CD4-positive, alpha-beta T cell (primary cell): ENCODE results near the gene SREK1IP1. TPM values are rescaled to one million over a fixed set of nuclear protein-coding genes. Genes with fewer than 3 reads are reported as not detected.

Experiments
- ATAC-seq: fragments of 200-7000 bp; cut with Tn5 transposase; one replicate; pipeline ENCODE4 v1.10.0; 2022; ENCODE audit warnings: mild to moderate bottlenecking; ENCODE audit not compliant: poor library complexity
- CTCF ChIA-PET: fragments of 350-600 bp; sonication (Branson Sonifier 250); formaldehyde crosslinking; loops from one replicate; lab custom pipeline; 2021; ENCODE audit warnings: antibody characterized with exemption, inconsistent platforms; lab: Charles Lee
- POLR2A ChIA-PET: fragments of 350-600 bp; sonication (Branson Sonifier 250); formaldehyde crosslinking; loops from one replicate; lab custom pipeline; 2021; ENCODE audit warnings: antibody characterized with exemption, inconsistent platforms; lab: Charles Lee
- DNase-seq, 14 experiments: peaks; one replicate each; pipeline ENCODE4 v3.0.0-alpha.2; 2013 to 2020; ENCODE audit warnings: mixed read lengths in 2 of 14
- H3K27ac ChIP-seq, 2 donors: one replicate each; pipeline versions ENCODE4 v1.5.1 to v1.7.0; 2013; ENCODE audit warnings: low read length in 2 of 2, low read depth in 1 of 2, mild to moderate bottlenecking in 1 of 2
- H3K27me3 ChIP-seq, 2 experiments: 1 replicate in 1 of 2; 2 replicates in 1 of 2; pipeline versions ENCODE4 v1.6.1 to v1.7.0; 2013; ENCODE audit warnings: low read length in 2 of 2, control low read depth in 1 of 2, mild to moderate bottlenecking in 1 of 2, moderate library complexity in 1 of 2; ENCODE audit not compliant: insufficient read depth in 2 of 2, control insufficient read depth in 1 of 2
- H3K36me3 ChIP-seq: one replicate; pipeline ENCODE4 v1.6.1; 2013; ENCODE audit warnings: low read length, control low read depth; ENCODE audit not compliant: insufficient read depth
- H3K4me1 ChIP-seq: one replicate; pipeline ENCODE4 v1.6.1; 2013; ENCODE audit warnings: low read length, control low read depth; ENCODE audit not compliant: insufficient read depth
- H3K4me3 ChIP-seq: one replicate; pipeline ENCODE4 v1.5.1; 2013; ENCODE audit warnings: mild to moderate bottlenecking, low read length, moderate library complexity
- H3K9me3 ChIP-seq, 2 experiments: 1 replicate in 1 of 2; 2 replicates in 1 of 2; pipeline versions ENCODE4 v1.6.1 to v1.7.0; 2013; ENCODE audit warnings: low read length in 2 of 2, mild to moderate bottlenecking in 2 of 2, control low read depth in 1 of 2, moderate library complexity in 1 of 2; ENCODE audit not compliant: control insufficient read depth in 1 of 2, insufficient read depth in 1 of 2
- H3K27ac Mint-ChIP-seq: one replicate; pipeline ENCODE4 v1.8.0; 2020; ENCODE audit warnings: mixed read lengths
- H3K27me3 Mint-ChIP-seq: one replicate; pipeline ENCODE4 v1.8.0; 2021; ENCODE audit warnings: mixed read lengths
- H3K36me3 Mint-ChIP-seq: one replicate; pipeline ENCODE4 v1.8.0; 2021; ENCODE audit warnings: low read depth, mixed read lengths
- H3K4me1 Mint-ChIP-seq: one replicate; pipeline ENCODE4 v1.8.0; 2021; ENCODE audit warnings: low read depth, mixed read lengths
- H3K4me3 Mint-ChIP-seq: one replicate; pipeline ENCODE4 v1.8.0; 2020; ENCODE audit warnings: mild to moderate bottlenecking, mixed read lengths
- H3K9me3 Mint-ChIP-seq: one replicate; pipeline ENCODE4 v1.8.0; 2020; ENCODE audit warnings: mixed read lengths
- intact Hi-C, 2 experiments: fragments of 100-400 bp; cut with DNase I in 1 of 2; cut with micrococcal nuclease in 1 of 2; formaldehyde crosslinking; loops; one replicate each; pipeline versions ENCODE4 v1.15.1 to v1.9.0; 2023 to 2025; cut with DNase I, micrococcal nuclease
- polyA plus RNA-seq, 2 donors: library from polyadenylated mRNA; unstranded; fragments of 120-200 nt; gene quantifications; one replicate each; pipeline ENCODE4 v1.2.1, GENCODE V29; 2013
- total RNA-seq, 174 experiments: library from RNA in 2 of 174; stranded (reverse) in 2 of 174; gene quantifications; one replicate each; pipeline ENCODE4 v1.2.3 and lab custom pipeline; 2021 to 2026
- TF ChIP-seq, protein P1 (sequence below): fragments of 200-600 bp; IDR thresholded peaks from one replicate; pipeline ENCODE4 v1.8.0; 2022; ENCODE audit warnings: antibody characterized with exemption, mild to moderate bottlenecking

SREK1IP1 gene
- 10 to 100 TPM; 18.4 to 21.4 TPM for total RNA-seq
- 13.6 TPM for polyA plus RNA-seq (2013, experiment 1 of 2)
- polyA plus RNA-seq (2013, experiment 2 of 2): 12.5 TPM
- total RNA-seq (lab: John Stamatoyannopoulos, UW): 25.2 to 89.4 (median 52.5) reads per million in 172 experiments

DNA sequence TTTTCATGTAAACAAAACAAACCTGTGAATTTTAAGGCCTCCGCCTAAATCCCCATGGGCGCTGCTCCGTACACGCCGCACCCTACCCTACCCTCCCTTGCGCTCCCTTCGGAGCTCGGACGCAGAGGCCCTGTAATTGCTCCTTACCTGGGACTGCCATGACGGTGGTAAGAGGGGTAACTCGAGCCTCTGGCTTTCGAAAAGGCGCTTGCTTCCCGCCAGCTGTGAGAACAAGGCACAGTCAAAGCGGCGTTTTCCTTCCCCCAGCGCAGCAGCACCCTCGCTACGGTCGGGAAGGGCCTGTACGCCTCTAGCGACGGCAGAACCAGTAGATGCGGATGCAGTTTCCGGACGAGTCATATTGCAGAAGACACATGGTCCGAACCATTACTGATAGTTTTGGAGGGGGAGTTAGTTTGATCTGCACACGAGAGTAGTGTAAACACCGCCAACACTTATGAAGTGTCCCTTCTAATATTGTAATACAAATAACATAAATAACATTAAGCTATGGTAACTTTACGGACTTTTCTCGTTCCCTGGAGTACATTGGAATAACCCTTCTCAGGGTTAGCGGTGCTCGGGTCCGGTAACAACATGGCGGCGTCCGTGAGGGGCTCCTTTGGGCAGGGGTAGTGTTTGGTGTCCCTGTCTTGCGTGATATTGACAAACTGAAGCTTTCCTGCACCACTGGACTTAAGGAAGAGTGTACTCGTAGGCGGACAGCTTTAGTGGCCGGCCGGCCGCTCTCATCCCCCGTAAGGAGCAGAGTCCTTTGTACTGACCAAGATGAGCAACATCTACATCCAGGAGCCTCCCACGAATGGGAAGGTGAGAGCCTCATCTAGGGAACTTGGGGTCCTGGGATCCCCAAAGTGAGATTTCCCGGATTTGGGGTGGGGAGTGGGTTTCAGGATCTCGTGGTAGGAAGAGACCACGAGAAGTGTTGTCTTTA lies at the start of gene SREK1IP1, which contains the start of gene CWC27:
SREK1IP1 (minus strand) TSS at position 334 of the 955 bp plus-strand sequence; CDS start at position 160, 174 bp downstream.
CWC27 (plus strand) TSS at position 573 of the 955 bp plus-strand sequence; CDS start at position 790, 217 bp downstream.
- Mint-ChIP-seq H3K9me3 (no peaks in the 10 kb centered on the region), H3K4me3 (peak within 1 kb of the TSS; percentile 96), H3K27me3 (no peaks in the 10 kb centered on the region), H3K27ac (peak within 1 kb of the TSS; percentile 89), H3K36me3 (peaks cover 26% of the 10 kb centered on the region), H3K4me1 (peaks cover 82% of the 10 kb centered on the region)
- POLR2A ChIA-PET: interaction anchor here (0.6 to 3.3 kb wide), 9 partner anchors 8 to 842 kb away, joined by 3 to 29 read pairs (median 3); partner anchors contain the start of genes ADAMTS6, CENPK and PPWD1
- no peaks in the 10 kb centered on the region for H3K27me3 ChIP-seq
- peak; percentile 94 for ATAC-seq
- intact Hi-C loops: no loop called here
- peak within 1 kb of the TSS; percentile 72 for H3K4me3 ChIP-seq
- CTCF ChIA-PET: interaction anchor here (1.3 to 1.5 kb wide), 2 partner anchors 10 to 793 kb away, joined by 4 read pairs; no protein-coding TSS in a partner anchor
- peaks cover 27% of the 10 kb centered on the region for H3K4me1 ChIP-seq
- H3K27ac ChIP-seq: peak within 1 kb of the TSS; percentile 63 to 67
- H3K36me3 ChIP-seq: peaks cover 9% of the 10 kb centered on the region
- TF ChIP-seq, protein P1, sequence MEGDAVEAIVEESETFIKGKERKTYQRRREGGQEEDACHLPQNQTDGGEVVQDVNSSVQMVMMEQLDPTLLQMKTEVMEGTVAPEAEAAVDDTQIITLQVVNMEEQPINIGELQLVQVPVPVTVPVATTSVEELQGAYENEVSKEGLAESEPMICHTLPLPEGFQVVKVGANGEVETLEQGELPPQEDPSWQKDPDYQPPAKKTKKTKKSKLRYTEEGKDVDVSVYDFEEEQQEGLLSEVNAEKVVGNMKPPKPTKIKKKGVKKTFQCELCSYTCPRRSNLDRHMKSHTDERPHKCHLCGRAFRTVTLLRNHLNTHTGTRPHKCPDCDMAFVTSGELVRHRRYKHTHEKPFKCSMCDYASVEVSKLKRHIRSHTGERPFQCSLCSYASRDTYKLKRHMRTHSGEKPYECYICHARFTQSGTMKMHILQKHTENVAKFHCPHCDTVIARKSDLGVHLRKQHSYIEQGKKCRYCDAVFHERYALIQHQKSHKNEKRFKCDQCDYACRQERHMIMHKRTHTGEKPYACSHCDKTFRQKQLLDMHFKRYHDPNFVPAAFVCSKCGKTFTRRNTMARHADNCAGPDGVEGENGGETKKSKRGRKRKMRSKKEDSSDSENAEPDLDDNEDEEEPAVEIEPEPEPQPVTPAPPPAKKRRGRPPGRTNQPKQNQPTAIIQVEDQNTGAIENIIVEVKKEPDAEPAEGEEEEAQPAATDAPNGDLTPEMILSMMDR: no peak
- no peaks in the 10 kb centered on the region for H3K9me3 ChIP-seq
- DNase-seq: peak; percentile 63 to 92 (median 74)

DNA sequence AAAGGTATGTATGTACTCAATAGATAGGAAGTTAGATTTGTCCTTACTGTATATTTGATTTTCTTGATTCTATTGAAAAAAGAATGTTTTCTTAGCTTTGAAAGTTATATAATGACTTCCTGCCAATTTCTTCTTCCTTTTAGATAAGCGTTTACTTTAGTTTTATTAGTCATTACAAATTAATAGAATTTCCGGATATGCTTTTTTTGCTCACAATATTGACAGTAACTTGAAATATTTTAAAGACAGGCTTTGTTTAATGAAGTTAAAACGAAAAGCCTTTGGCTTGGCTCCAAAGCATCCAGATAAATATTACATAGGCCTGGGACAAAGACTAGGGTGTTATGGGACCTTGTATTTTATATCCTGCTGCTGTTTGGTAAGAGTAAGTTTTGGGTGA lies 49.8 kb upstream of the SREK1IP1 start:
- Histone ChIP-seq H3K27me3 (no peaks in the 10 kb centered on the region), H3K4me3 (no peak overlapping the region), H3K27ac (no peak overlapping the region), H3K9me3 (no peaks in the 10 kb centered on the region), H3K36me3 (peaks cover 4% of the 10 kb centered on the region), H3K4me1 (no peaks in the 10 kb centered on the region)
- DNase-seq: no peak
- no peaks in the 10 kb centered on the region for H3K9me3 Mint-ChIP-seq
- no peaks in the 10 kb centered on the region for H3K27me3 Mint-ChIP-seq
- intact Hi-C loops: loop anchor here in 1 of 2 experiments (10.0 kb wide), 1 partner anchor 747 kb away; the partner anchor contains the start of genes CENPK and PPWD1
- no peak overlapping the region for H3K4me3 Mint-ChIP-seq
- TF ChIP-seq, protein P1: no peak
- CTCF ChIA-PET: no interaction called here
- H3K36me3 Mint-ChIP-seq: peaks cover 48% of the 10 kb centered on the region
- peaks cover 13% of the 10 kb centered on the region for H3K4me1 Mint-ChIP-seq
- no peak overlapping the region for H3K27ac Mint-ChIP-seq
- POLR2A ChIA-PET: no interaction called here
- no peak for ATAC-seq

DNA sequence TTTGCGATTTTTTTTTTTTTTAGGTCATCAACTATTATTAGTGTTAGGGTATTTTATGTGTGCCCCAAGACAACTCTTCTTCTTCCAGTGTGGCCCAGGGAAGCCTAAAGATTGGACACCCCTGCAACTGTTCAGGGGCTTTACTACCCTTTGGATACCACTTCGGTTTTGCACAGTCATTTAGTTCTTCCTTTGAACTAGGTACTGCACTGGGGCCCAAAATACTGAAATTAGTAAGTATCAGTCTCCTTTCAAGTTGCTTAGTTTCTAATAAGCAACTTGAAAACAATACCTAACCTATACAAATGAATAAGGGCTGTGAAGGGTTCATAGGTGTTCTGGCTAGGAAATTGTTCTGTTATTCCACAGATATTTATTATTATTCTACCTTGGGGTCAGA lies 45.6 kb upstream of the SREK1IP1 start:
- Mint-ChIP-seq H3K36me3 (peaks cover 47% of the 10 kb centered on the region), H3K27ac (no peak overlapping the region), H3K4me3 (no peak overlapping the region), H3K27me3 (no peaks in the 10 kb centered on the region), H3K9me3 (no peaks in the 10 kb centered on the region), H3K4me1 (no peaks in the 10 kb centered on the region)
- CTCF ChIA-PET: no interaction called here
- intact Hi-C loops: loop anchor here in 1 of 2 experiments (10.0 kb wide), 1 partner anchor 751 kb away; the partner anchor contains the start of genes CENPK and PPWD1
- H3K36me3 ChIP-seq: peaks cover 4% of the 10 kb centered on the region
- no peak overlapping the region for H3K4me3 ChIP-seq
- no peak for ATAC-seq
- no peaks in the 10 kb centered on the region for H3K9me3 ChIP-seq
- DNase-seq: no peak
- no peaks in the 10 kb centered on the region for H3K27me3 ChIP-seq
- TF ChIP-seq, protein P1: no peak
- no peak overlapping the region for H3K27ac ChIP-seq
- no peaks in the 10 kb centered on the region for H3K4me1 ChIP-seq
- POLR2A ChIA-PET: no interaction called here
